Upper lobe of left lung (tissue), 6 donors: Measurements from ENCODE around the gene SSB. TPM values are rescaled to one million over a fixed set of nuclear protein-coding genes. Genes with fewer than 3 reads are reported as not detected.
"Not testable (repeated sequence)": the region's sequence is repeated elsewhere in the genome, so short reads cannot be mapped to it uniquely, and the experiment has no call there.

Source experiments
- ATAC-seq, 2 donors: fragments of 200-7000 bp; cut with Tn5 transposase; one replicate each; pipeline ENCODE4 v1.9.1; 2022; ENCODE audit warnings: mild to moderate bottlenecking in 2 of 2, moderate library complexity in 2 of 2; ENCODE audit not compliant: low FRiP score in 2 of 2
- DNase-seq, 2 donors: peaks; one replicate each; pipeline ENCODE4 v3.0.0-alpha.2; 2019 to 2020
- H3K27ac ChIP-seq, 4 donors: fragments of 200-600 bp; sonication (generic); one replicate each; pipeline ENCODE4 v1.5.1; 2016 to 2019
- H3K27me3 ChIP-seq, 4 donors: fragments of 200-600 bp; sonication (generic); one replicate each; pipeline ENCODE4 v1.5.1; 2017 to 2019
- H3K36me3 ChIP-seq, 4 donors: fragments of 200-600 bp; sonication (generic); one replicate each; pipeline ENCODE4 v1.5.1; 2016 to 2019
- H3K4me1 ChIP-seq, 4 donors: fragments of 200-600 bp; sonication (generic); one replicate each; pipeline ENCODE4 v1.5.1; 2018 to 2019
- H3K4me3 ChIP-seq, 4 donors: fragments of 200-600 bp; sonication (generic); one replicate each; pipeline ENCODE4 v1.5.1; 2017 to 2019; ENCODE audit warnings: mild to moderate bottlenecking in 2 of 4, moderate library complexity in 1 of 4
- H3K9me3 ChIP-seq, 4 donors: fragments of 200-600 bp; sonication (generic); one replicate each; pipeline ENCODE4 v1.5.1; 2018 to 2019
- EP300 ChIP-seq, 4 donors: sonication (generic); formaldehyde crosslinking; IDR thresholded peaks; one replicate each; pipeline ENCODE4 v1.5.1; 2017; ENCODE audit warnings: antibody characterized with exemption in 4 of 4, control low read depth in 2 of 4
- POLR2A ChIP-seq, 4 donors: fragments of 450-650 bp; IDR thresholded peaks; one replicate each; pipeline ENCODE4 v1.5.1; 2016 to 2017; ENCODE audit warnings: antibody characterized with exemption in 4 of 4, mild to moderate bottlenecking in 2 of 4
- POLR2AphosphoS5 ChIP-seq, 2 donors: sonication (generic); formaldehyde crosslinking; IDR thresholded peaks; one replicate each; pipeline ENCODE4 v1.5.1; 2017; ENCODE audit warnings: antibody characterized with exemption in 2 of 2
- WGBS, 2 donors: methylation state at CpG; one replicate each; pipeline ENCODE4 v1.1.5; 2017 to 2018; 5-methylcytosine and 5-hydroxymethylcytosine counted together
- total RNA-seq, 6 donors: library from RNA; depleted of rRNA in 4 of 6; stranded (reverse); fragments of >200 nt in 4 of 6; gene quantifications; one replicate each; pipeline versions ENCODE4 v1.1.0 to v1.2.1, GENCODE V29; 2016 to 2021
- TF ChIP-seq, protein P1 (sequence below), 6 experiments: fragments of 450-650 bp in 4 of 6; fragments of 200-600 bp in 2 of 6; sonication (generic) in 2 of 6; IDR thresholded peaks; one replicate each; pipeline ENCODE4 v1.5.1; 2016 to 2019; ENCODE audit warnings: antibody characterized with exemption in 6 of 6
- donor health status: DM: no; HTN: no; CAD: no; lungs with moderate emphysema.
- donor health status: DM: no; HTN: yes; CAD: no; lungs with severe emphysema.

Gene SSB
- total RNA-seq, 6 donors from 2014 or later, result 29.3 to 111 (median 55.7) TPM

DNA sequence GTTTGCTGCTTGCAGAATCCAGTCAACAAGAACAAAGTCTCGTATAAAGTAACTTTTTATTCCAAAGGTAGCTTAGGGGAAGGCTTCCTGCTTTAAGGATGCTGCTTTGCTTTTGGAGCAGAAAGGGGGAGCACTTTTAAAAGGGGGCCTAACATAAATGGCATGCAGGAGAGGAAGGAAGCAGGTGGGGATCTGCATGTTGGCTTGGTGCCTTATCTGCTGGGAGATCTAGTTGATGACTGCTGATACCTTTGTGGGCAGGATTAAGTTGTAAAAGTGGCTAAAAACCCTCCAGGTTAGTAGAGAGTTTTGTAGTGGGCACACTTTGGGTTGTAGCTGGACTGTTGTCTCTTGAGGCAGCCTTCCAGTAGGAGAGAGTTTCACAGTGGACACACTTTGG is 51.0 kb downstream of the SSB start:
- Histone ChIP-seq H3K36me3 (no peaks in the 10 kb centered on the region), H3K27me3 (no peaks in the 10 kb centered on the region), H3K27ac (no peak overlapping the region), H3K9me3 (no peaks in the 10 kb centered on the region), H3K4me1 (peaks cover 0 to 12% (median 3%) of the 10 kb centered on the region in 4 donors), H3K4me3 (no peak overlapping the region)
- WGBS, 2 donors, result 86 to 100% methylated on average over 1 of the region's 1 CpG
- no peak for DNase-seq
- TF ChIP-seq, protein P1, sequence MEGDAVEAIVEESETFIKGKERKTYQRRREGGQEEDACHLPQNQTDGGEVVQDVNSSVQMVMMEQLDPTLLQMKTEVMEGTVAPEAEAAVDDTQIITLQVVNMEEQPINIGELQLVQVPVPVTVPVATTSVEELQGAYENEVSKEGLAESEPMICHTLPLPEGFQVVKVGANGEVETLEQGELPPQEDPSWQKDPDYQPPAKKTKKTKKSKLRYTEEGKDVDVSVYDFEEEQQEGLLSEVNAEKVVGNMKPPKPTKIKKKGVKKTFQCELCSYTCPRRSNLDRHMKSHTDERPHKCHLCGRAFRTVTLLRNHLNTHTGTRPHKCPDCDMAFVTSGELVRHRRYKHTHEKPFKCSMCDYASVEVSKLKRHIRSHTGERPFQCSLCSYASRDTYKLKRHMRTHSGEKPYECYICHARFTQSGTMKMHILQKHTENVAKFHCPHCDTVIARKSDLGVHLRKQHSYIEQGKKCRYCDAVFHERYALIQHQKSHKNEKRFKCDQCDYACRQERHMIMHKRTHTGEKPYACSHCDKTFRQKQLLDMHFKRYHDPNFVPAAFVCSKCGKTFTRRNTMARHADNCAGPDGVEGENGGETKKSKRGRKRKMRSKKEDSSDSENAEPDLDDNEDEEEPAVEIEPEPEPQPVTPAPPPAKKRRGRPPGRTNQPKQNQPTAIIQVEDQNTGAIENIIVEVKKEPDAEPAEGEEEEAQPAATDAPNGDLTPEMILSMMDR (IDR thresholded peaks at IDR 0.05), result no peak
- TF ChIP-seq POLR2AphosphoS5 (IDR thresholded peaks at IDR 0.05), result no peak
- ATAC-seq, result no peak

DNA sequence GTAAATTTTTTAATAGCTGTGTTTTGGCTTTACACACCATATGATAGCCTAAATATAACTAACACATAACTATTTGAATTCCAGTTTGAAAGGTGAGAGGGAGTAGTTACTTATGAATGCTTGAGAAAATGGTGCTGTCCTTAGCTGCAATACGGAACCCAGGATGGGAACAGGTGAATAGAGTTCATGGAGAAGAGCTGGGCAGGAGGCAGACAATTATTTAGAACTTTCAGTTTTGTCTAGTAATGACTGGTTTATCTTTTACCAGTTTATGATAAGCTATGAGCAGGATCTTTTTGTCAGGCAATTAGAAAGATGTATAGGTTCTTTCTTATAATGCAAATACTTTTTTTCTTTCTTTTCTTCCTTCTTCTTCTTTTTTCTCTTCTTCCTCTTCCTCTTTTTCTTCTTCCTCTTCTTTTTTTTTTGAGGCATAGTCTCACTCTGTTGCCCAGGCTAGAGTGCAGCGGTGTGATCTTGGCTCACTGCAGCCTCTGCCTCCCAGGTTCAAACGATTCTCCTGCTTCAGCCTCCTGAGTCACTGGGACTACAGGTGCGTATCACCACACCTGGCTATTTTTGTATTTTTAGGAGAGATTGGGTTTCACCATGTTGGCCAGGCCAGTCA is 54.5 kb downstream of the SSB start:
- no peaks in the 10 kb centered on the region for H3K36me3 ChIP-seq
- H3K27ac ChIP-seq, result no peak overlapping the region
- no peak for DNase-seq
- H3K4me1 ChIP-seq, result peaks cover 0 to 12% (median 0%) of the 10 kb centered on the region in 4 donors
- H3K27me3 ChIP-seq, result no peaks in the 10 kb centered on the region
- ATAC-seq, result no peak
- no peaks in the 10 kb centered on the region for H3K9me3 ChIP-seq
- no peak overlapping the region for H3K4me3 ChIP-seq
- TF ChIP-seq POLR2A (IDR thresholded peaks at IDR 0.05) (no peak), POLR2AphosphoS5 (IDR thresholded peaks at IDR 0.05) (no peak), EP300 (IDR thresholded peaks at IDR 0.05) (no peak)
- TF ChIP-seq, protein P1 (IDR thresholded peaks at IDR 0.05), result no peak
- 85 to 90% methylated on average over 4 of the region's 4 CpGs for WGBS, 2 donors

DNA sequence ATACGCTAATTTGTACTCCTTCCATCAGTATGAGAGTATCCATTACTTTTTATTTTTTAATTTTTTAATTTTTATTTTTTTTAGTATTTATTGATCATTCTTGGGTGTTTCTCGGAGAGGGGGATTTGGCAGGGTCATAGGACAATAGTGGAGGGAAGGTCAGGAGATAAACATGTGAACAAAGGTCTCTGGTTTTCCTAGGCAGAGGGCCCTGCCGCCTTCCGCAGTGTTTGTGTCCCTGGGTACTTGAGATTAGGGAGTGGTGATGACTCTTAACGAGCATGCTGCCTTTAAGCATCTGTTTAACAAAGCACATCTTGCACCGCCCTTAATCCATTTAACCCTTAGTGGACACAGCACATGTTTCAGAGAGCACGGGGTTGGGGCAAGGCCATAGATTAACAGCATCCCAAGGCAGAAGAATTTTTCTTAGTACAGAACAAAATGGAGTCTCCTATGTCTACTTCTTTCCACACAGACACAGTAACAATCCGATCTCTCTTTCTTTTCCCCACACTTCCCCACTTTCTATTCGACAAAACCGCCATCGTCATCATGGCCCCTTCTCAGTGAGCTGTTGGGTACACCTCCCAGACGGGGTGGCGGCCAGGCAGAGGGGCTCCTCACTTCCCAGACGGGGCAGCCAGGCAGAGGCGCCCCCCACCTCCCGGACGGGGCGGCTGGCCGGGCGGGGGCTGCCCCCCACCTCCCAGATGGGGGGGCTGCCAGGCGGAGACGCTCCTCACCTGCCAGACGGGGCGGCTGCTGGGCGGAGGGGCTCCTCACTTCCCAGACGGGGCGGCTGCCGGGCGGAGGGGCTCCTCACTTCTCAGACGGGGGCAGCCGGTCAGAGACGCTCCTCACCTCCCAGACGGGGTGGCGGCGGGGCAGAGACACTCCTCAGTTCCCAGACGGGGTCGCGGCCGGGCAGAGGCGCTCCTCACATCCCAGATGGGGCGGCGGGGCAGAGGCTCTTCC is 56.9 kb downstream of the SSB start:
- H3K27ac ChIP-seq, ATAC-seq, H3K4me1 ChIP-seq, H3K36me3 ChIP-seq, H3K27me3 ChIP-seq, H3K9me3 ChIP-seq, H3K4me3 ChIP-seq: not testable (repeated sequence)
- DNase-seq, result peak in 1 of 2 donors; percentile 57
- WGBS, 2 donors, result 87 to 89% methylated on average over 19 to 26 of the region's 42 CpGs

DNA sequence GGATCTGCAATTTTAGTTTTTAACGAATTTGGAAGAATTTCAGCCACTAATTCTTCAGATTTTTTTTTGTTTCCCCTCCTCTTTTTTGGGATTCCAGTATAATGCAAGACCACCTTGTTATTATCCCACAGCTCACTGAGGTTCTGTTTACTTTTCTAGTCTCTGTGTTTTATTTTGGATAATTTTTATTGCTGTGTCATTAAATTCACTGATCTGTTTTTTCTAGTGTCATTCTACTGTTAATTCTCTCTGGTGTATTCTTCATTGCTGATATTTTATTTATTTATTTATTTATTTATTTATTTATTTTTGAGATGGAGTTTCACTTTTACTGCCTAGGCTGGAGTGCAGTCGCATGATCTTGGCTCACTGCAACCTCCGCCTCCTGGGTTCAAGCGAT is 60.8 kb downstream of the SSB start:
- peaks cover 0 to 5% (median 0%) of the 10 kb centered on the region in 4 donors for H3K4me1 ChIP-seq
- H3K27me3 ChIP-seq, result no peaks in the 10 kb centered on the region
- 94 to 96% methylated on average over 4 of the region's 4 CpGs for WGBS, 2 donors
- no peak for TF ChIP-seq EP300 (IDR thresholded peaks at IDR 0.05)
- TF ChIP-seq, protein P1 (IDR thresholded peaks at IDR 0.05), result no peak
- TF ChIP-seq POLR2AphosphoS5 (IDR thresholded peaks at IDR 0.05), result no peak
- TF ChIP-seq POLR2A (IDR thresholded peaks at IDR 0.05), result no peak
- no peak overlapping the region for H3K27ac ChIP-seq
- no peak overlapping the region for H3K4me3 ChIP-seq
- H3K36me3 ChIP-seq, result no peaks in the 10 kb centered on the region
- no peak for ATAC-seq
- DNase-seq, result no peak
- no peaks in the 10 kb centered on the region for H3K9me3 ChIP-seq

DNA sequence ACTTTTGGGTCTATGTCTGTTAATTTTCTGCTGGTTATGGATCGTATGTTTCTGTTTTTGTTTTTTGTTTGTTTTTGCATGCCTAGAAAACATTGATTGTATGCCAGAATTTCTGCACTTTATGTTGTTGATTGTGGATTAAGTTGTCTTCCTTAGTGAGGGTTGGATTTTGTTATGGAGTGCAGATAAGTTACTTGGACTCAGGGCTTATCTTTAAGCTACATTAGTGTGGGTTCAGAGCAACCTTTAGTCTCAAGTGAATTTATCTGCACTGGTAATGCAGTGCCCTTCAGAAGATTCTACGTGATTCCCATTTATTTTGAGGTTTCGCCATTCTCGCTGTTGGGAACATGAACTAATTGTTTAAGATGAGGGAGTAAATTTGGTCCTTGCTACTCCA is 61.5 kb downstream of the SSB start:
- Histone ChIP-seq H3K27me3 (no peaks in the 10 kb centered on the region), H3K36me3 (no peaks in the 10 kb centered on the region), H3K4me1 (peaks cover 0 to 5% (median 0%) of the 10 kb centered on the region in 4 donors), H3K27ac (no peak overlapping the region), H3K4me3 (no peak overlapping the region), H3K9me3 (no peaks in the 10 kb centered on the region)
- DNase-seq (no peak), ATAC-seq (no peak)
- WGBS, 2 donors, result 94 to 95% methylated on average over 4 of the region's 4 CpGs
- no peak for TF ChIP-seq POLR2A (IDR thresholded peaks at IDR 0.05)
- TF ChIP-seq, protein P1 (IDR thresholded peaks at IDR 0.05), result no peak
- TF ChIP-seq POLR2AphosphoS5 (IDR thresholded peaks at IDR 0.05), result no peak
- no peak for TF ChIP-seq EP300 (IDR thresholded peaks at IDR 0.05)
